ENCODE data around the gene ABCC8.

ABCC8 gene

GRCh38 chr11:17475666-17476316 is 854 bp downstream of the ABCC8 start:
- ATAC-seq (replicated peaks) (no peak), DNase-seq (no peak)
- peak overlapping the region in 1 of 2 donors; percentile 27 for H3K27ac Mint-ChIP-seq
- H3K36me3 Mint-ChIP-seq (ENCODE audit: insufficient read depth): peaks cover 5% of the 10 kb centered on the region
- H3K27me3 Mint-ChIP-seq: peaks cover 61 to 93% of the 10 kb centered on the region in 2 donors
- H3K4me3 Mint-ChIP-seq: no peak overlapping the region
- no peaks in the 10 kb centered on the region for H3K9me3 Mint-ChIP-seq
- H3K4me1 Mint-ChIP-seq (ENCODE audit: low read depth in 2 of 2): peaks cover 0 to 6% of the 10 kb centered on the region in 2 donors

- no peaks in the 10 kb centered on the region for H3K36me3 Mint-ChIP-seq (ENCODE audit: insufficient read depth)
- H3K9me3 Mint-ChIP-seq: no peaks in the 10 kb centered on the region
- H3K27me3 Mint-ChIP-seq: peaks cover 50 to 73% of the 10 kb centered on the region in 2 donors
- no peak for ATAC-seq (replicated peaks)
- H3K4me1 Mint-ChIP-seq (ENCODE audit: low read depth in 2 of 2): peaks cover 0 to 3% of the 10 kb centered on the region in 2 donors
- H3K27ac Mint-ChIP-seq: no peak overlapping the region
- no peak for DNase-seq
- no peak overlapping the region for H3K4me3 Mint-ChIP-seq
Observed at GRCh38 chr11:17473071-17473744, 3.4 kb downstream of the ABCC8 start.

GRCh38 chr11:17472467-17472866 is 4.2 kb downstream of the ABCC8 start:
- H3K9me3 Mint-ChIP-seq: no peaks in the 10 kb centered on the region
- DNase-seq (no peak), ATAC-seq (replicated peaks) (no peak)
- H3K27ac Mint-ChIP-seq: no peak overlapping the region
- peaks cover 44 to 65% of the 10 kb centered on the region in 2 donors for H3K27me3 Mint-ChIP-seq
- no peak overlapping the region for H3K4me3 Mint-ChIP-seq
- H3K36me3 Mint-ChIP-seq (ENCODE audit: insufficient read depth): no peaks in the 10 kb centered on the region
- peaks cover 0 to 3% of the 10 kb centered on the region in 2 donors for H3K4me1 Mint-ChIP-seq (ENCODE audit: low read depth in 2 of 2)

- Mint-ChIP-seq H3K4me3 (no peak overlapping the region), H3K27ac (no peak overlapping the region), H3K27me3 (peaks cover 40 to 56% of the 10 kb centered on the region in 2 donors), H3K4me1 (ENCODE audit: low read depth in 2 of 2) (peaks cover 0 to 3% of the 10 kb centered on the region in 2 donors), H3K36me3 (ENCODE audit: insufficient read depth) (no peaks in the 10 kb centered on the region), H3K9me3 (no peaks in the 10 kb centered on the region)
- ATAC-seq (replicated peaks) (no peak), DNase-seq (no peak)
Observed at GRCh38 chr11:17471501-17471900, 5.1 kb downstream of the ABCC8 start.

DNA sequence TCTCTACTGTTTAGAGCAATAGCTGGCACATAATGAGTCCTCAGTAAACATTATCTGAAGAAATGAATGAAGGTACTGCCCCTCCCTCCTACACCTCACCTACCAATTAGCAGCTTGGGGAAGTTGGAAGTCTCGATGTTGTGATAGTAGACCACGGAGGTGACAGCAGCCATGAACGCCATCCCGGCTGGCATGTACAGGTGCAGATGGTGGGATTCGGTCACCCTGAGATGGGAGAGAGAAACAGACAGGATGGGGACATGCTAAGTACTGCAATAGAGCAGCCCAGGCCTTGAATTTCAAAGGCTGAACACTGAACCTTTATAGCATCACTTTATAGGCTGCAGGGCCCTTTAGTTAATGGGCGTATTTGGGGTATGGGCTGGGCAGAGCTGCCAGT is 6.6 kb downstream of the ABCC8 start:
- H3K27me3 Mint-ChIP-seq: peaks cover 27 to 54% of the 10 kb centered on the region in 2 donors
- no peaks in the 10 kb centered on the region for H3K36me3 Mint-ChIP-seq (ENCODE audit: insufficient read depth)
- DNase-seq (no peak), ATAC-seq (replicated peaks) (no peak)
- no peaks in the 10 kb centered on the region for H3K9me3 Mint-ChIP-seq
- no peak overlapping the region for H3K27ac Mint-ChIP-seq
- H3K4me3 Mint-ChIP-seq: no peak overlapping the region
- H3K4me1 Mint-ChIP-seq (ENCODE audit: low read depth in 2 of 2): no peaks in the 10 kb centered on the region

DNA sequence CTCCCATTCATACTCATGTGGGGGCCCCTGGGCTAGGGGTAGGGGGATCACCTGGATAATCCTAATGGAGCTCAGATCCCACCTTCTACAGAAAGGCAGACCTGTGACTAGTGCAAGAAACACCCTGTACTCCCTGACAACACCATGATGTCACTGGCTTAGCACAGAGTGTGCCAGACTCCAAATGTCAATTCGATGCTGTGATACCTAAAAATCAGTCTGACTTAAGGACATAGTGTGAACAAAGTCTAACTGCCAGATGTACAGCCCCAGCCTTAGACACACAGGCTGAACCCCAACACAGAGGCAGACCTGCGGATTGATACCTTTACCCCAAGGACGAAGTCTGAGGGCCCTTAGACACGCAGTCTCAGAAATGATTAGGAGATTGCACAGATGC is 8.5 kb downstream of the ABCC8 start:
- Mint-ChIP-seq H3K36me3 (ENCODE audit: insufficient read depth) (no peaks in the 10 kb centered on the region), H3K27me3 (peaks cover 18 to 54% of the 10 kb centered on the region in 2 donors), H3K4me3 (no peak overlapping the region), H3K27ac (no peak overlapping the region), H3K9me3 (no peaks in the 10 kb centered on the region), H3K4me1 (ENCODE audit: low read depth in 2 of 2) (no peaks in the 10 kb centered on the region)
- ATAC-seq (replicated peaks): no peak
- no peak for DNase-seq

DNA sequence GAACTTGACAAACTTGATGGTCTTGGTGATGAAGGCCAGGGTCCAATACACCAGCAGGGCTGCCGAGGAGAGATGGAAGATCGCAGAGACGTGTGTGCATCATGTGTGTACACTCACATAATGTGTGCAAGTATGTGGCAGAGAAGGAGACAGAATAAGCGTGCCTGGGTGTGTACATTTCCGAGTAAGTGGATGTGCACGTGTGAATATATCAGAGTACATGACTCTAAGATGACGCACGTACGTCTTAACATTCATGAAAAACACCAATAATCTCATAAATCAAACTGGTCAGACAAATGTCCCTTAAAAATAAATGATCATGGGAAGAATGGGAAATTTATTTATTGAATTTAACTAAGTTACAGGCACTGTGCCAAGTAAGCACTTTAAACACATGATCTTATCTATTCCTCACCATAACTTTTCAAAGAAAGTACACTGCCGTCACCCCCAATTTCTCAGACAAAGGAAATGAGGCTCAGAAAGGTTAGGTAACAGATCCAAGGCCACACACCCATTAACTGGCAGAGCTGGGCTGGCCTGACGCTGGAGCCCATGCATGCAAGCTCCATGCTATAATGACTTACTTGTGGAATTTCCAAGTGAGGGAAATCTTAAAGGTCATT is 13.0 kb downstream of the ABCC8 start:
- peaks cover 28 to 59% of the 10 kb centered on the region in 2 donors for H3K27me3 Mint-ChIP-seq
- H3K4me1 Mint-ChIP-seq (ENCODE audit: low read depth in 2 of 2): no peaks in the 10 kb centered on the region
- H3K4me3 Mint-ChIP-seq: no peak overlapping the region
- DNase-seq (no peak), ATAC-seq (replicated peaks) (no peak)
- no peak overlapping the region for H3K27ac Mint-ChIP-seq
- H3K9me3 Mint-ChIP-seq: no peaks in the 10 kb centered on the region
- no peaks in the 10 kb centered on the region for H3K36me3 Mint-ChIP-seq (ENCODE audit: insufficient read depth)

DNA sequence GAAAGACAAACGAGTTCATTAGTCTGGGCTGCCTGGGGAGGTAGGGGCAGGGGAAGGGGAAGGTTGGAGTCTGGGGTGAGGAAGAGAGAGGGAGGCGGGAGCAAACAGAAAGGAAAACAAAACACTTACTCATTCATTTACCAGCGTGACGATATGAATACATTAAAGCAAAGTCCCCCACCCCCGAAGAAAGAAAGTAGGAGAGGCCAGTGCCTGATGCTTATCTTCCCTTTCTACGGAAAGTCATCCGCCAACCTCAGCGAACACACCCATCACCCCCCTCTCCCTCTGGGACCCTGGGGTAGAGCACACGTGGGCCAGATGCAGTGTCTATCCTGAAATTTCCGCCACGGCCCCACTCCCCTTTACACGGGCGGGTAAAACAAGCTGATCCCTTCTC is 13.7 kb downstream of the ABCC8 start:
- DNase-seq (no peak), ATAC-seq (replicated peaks) (no peak)
- no peak overlapping the region for H3K4me3 Mint-ChIP-seq
- H3K27ac Mint-ChIP-seq: no peak overlapping the region
- H3K27me3 Mint-ChIP-seq: peaks cover 28 to 59% of the 10 kb centered on the region in 2 donors
- no peaks in the 10 kb centered on the region for H3K4me1 Mint-ChIP-seq (ENCODE audit: low read depth in 2 of 2)
- no peaks in the 10 kb centered on the region for H3K9me3 Mint-ChIP-seq
- H3K36me3 Mint-ChIP-seq (ENCODE audit: insufficient read depth): no peaks in the 10 kb centered on the region

DNA sequence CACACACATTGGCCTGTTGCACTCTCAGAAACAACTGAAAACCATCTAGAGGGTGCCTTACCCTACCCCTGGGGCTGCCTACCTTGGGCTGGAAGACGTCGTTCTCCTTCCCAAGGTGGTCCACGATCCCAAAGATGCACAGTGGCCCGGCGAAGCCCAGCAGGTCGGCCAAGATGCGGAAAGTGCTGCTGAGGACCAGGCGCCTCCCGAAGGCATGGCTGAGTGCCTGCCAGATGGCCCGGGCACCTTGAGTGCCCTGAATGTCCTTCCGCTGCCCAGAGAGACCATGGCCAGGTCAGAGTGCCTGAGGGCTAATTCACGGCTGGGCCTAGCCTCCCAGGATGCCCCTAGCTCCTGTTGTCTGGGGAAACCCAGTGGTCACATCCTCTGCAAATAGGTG is 16.2 kb downstream of the ABCC8 start:
- ATAC-seq (replicated peaks) (no peak), DNase-seq (no peak)
- Mint-ChIP-seq H3K27me3 (peaks cover 35 to 74% of the 10 kb centered on the region in 2 donors), H3K27ac (no peak overlapping the region), H3K4me3 (no peak overlapping the region), H3K36me3 (ENCODE audit: insufficient read depth) (no peaks in the 10 kb centered on the region), H3K4me1 (ENCODE audit: low read depth in 2 of 2) (peaks cover 0 to 2% of the 10 kb centered on the region in 2 donors), H3K9me3 (no peaks in the 10 kb centered on the region)

- Mint-ChIP-seq H3K27ac (no peak overlapping the region), H3K36me3 (ENCODE audit: insufficient read depth) (no peaks in the 10 kb centered on the region), H3K4me1 (ENCODE audit: low read depth in 2 of 2) (peaks cover 0 to 2% of the 10 kb centered on the region in 2 donors), H3K27me3 (peaks cover 31 to 74% of the 10 kb centered on the region in 2 donors), H3K4me3 (no peak overlapping the region), H3K9me3 (no peaks in the 10 kb centered on the region)
- no peak for ATAC-seq (replicated peaks)
- no peak for DNase-seq
Observed at GRCh38 chr11:17459236-17459896, 17.3 kb downstream of the ABCC8 start.

GRCh38 chr11:17458268-17458667 is 18.4 kb downstream of the ABCC8 start:
- Mint-ChIP-seq H3K36me3 (ENCODE audit: insufficient read depth) (no peaks in the 10 kb centered on the region), H3K4me1 (ENCODE audit: low read depth in 2 of 2) (peaks cover 0 to 2% of the 10 kb centered on the region in 2 donors), H3K4me3 (no peak overlapping the region), H3K9me3 (no peaks in the 10 kb centered on the region), H3K27me3 (peaks cover 32 to 73% of the 10 kb centered on the region in 2 donors), H3K27ac (no peak overlapping the region)
- DNase-seq (no peak), ATAC-seq (replicated peaks) (no peak)

DNA sequence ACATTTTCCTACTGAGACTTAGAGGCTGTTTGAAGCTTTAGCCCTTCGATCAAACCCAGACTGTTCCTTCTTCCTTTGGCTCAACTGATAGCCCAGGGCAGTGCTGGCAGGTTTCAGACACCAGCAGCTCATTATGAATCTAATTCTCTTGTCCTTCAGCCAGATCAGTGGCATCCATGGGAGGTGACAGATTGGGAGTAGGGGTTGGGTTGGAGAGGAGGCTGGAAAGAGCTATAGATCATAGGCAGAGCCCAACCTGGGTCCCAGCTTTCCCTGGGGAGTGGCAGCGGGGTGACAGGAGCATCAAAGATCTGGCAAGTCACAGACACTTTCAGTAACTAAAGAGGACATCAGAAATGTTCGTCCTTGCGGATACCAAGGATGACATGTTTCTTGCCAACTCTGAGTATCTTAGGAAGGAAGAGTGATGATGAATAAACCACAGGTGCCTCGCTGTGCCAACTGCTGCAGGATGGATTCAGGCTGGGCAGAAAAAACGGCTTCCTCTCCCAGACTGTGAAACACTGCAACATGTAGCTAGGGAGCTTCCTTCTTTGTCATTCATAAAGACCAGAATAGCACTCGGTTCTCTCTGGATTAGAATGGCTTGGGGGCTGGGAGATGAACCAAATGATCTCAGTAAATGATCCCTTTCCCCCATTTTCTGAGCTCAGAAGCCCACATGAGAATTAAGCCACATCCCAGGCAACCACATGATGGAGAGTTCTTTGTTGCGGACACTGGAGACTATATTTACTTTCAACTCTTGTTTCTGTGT is 19.1 kb downstream of the ABCC8 start:
- peaks cover 32 to 70% of the 10 kb centered on the region in 2 donors for H3K27me3 Mint-ChIP-seq
- no peak overlapping the region for H3K27ac Mint-ChIP-seq
- peaks cover 0 to 2% of the 10 kb centered on the region in 2 donors for H3K4me1 Mint-ChIP-seq (ENCODE audit: low read depth in 2 of 2)
- no peak overlapping the region for H3K4me3 Mint-ChIP-seq
- no peak for DNase-seq
- ATAC-seq (replicated peaks): no peak
- H3K9me3 Mint-ChIP-seq: no peaks in the 10 kb centered on the region
- H3K36me3 Mint-ChIP-seq (ENCODE audit: insufficient read depth): no peaks in the 10 kb centered on the region

DNA sequence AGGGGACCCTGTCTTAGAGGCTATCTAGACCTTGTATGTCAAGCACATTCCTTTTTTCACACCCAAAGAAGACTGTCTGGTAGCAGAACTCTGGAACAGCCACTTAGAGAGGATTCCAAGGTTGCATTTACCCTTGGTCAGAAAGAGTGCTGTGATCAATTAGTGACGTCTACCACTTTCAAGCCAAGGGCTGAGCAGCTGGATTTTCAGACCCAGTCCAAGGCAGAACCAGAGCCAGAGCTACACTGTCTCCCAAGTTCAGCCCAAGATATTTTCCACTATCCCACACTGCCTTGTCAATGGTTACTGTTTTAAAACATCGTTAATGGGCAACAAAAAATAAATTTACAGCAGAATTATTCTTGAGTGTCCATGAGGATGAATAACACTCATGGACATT is 24.0 kb downstream of the ABCC8 start:
- no peak overlapping the region for H3K27ac Mint-ChIP-seq
- no peak for ATAC-seq (replicated peaks)
- H3K36me3 Mint-ChIP-seq (ENCODE audit: insufficient read depth): no peaks in the 10 kb centered on the region
- peaks cover 33 to 70% of the 10 kb centered on the region in 2 donors for H3K27me3 Mint-ChIP-seq
- H3K4me3 Mint-ChIP-seq: no peak overlapping the region
- DNase-seq: no peak
- no peaks in the 10 kb centered on the region for H3K9me3 Mint-ChIP-seq
- peaks cover 0 to 2% of the 10 kb centered on the region in 2 donors for H3K4me1 Mint-ChIP-seq (ENCODE audit: low read depth in 2 of 2)

Data from effector memory CD8-positive, alpha-beta T cell (primary cell).